Measurements from ENCODE around the gene OGDHL. TPM values are rescaled to one million over a fixed set of nuclear protein-coding genes. Genes with fewer than 3 reads are reported as not detected.

OGDHL gene
- total and polyA plus RNA-seq, 9 of the 15 experiments (the other 6 are each of a cell fraction or from before 2014, with no cell fraction given): 0.01 to 1.8 (median 0.91) TPM

- TF ChIP-seq STAT6 (CRISPR knock-in tag; IDR thresholded peaks at IDR 0.05): no peak
- no peak for TF ChIP-seq SFPQ (IDR thresholded peaks at IDR 0.05; ENCODE audit: low read depth, low read length)
- no peak for TF ChIP-seq E2F3 (CRISPR knock-in tag; IDR thresholded peaks at IDR 0.05)
- no peak for TF ChIP-seq ZKSCAN8 (CRISPR knock-in tag; IDR thresholded peaks at IDR 0.05)
- no peak for TF ChIP-seq RUNX1 (IDR thresholded peaks at IDR 0.05; ENCODE audit: low read depth)
- TF ChIP-seq RERE (CRISPR knock-in tag; IDR thresholded peaks at IDR 0.05; ENCODE audit: borderline replicate concordance): no peak
- no peak for TF ChIP-seq ZNF639 (CRISPR knock-in tag; conservative IDR thresholded peaks at IDR 0.05 in 1 of 2, IDR thresholded peaks at IDR 0.05 in 1 of 2)
- no peak for TF ChIP-seq ETS2 (tag; IDR thresholded peaks at IDR 0.05; ENCODE audit: borderline replicate concordance, poor library complexity, severe bottlenecking)
- TF ChIP-seq SP1 (CRISPR knock-in tag; IDR thresholded peaks at IDR 0.05): no peak
- no peak for TF ChIP-seq NFYB (IDR thresholded peaks at IDR 0.05; ENCODE audit: extremely low read depth, insufficient read length)
- TF ChIP-seq RBM34 (IDR thresholded peaks at IDR 0.05; ENCODE audit: borderline replicate concordance, insufficient read depth, low read length): no peak
- no peak for TF ChIP-seq TARDBP (IDR thresholded peaks at IDR 0.05)
- no peak for TF ChIP-seq GABPA (tag; conservative IDR thresholded peaks at IDR 0.05; ENCODE audit: low read depth)
- no peak for TF ChIP-seq ELF1 (tag; IDR thresholded peaks at IDR 0.05)
Observed at GRCh38 chr10:49737474-49738201, 24.5 kb downstream of the OGDHL start (continued).

All from K562 (cell line).